Keratinocyte (primary cell): ENCODE results near the gene DPH2.

Source experiments
- CTCF ChIP-seq, 3 experiments: IDR thresholded peaks in 1 of 3; conservative IDR thresholded peaks in 1 of 3; optimal IDR thresholded peaks in 1 of 3; 2 replicates in 2 of 3; 3 replicates in 1 of 3; pipeline versions ENCODE3 to v1.5.1; 2011; ENCODE audit warnings: low read length in 3 of 3, mild to moderate bottlenecking in 3 of 3, moderate library complexity in 2 of 3, control low read depth in 1 of 3, inconsistent platforms in 1 of 3; ENCODE audit not compliant: insufficient read depth in 2 of 3; ENCODE audit errors: extremely low read depth in 1 of 3
- EZH2 ChIP-seq: IDR thresholded peaks from one replicate; pipeline ENCODE4 v1.6.1; 2012; ENCODE audit warnings: inconsistent platforms, mild to moderate bottlenecking, low read length, moderate library complexity

DNA sequence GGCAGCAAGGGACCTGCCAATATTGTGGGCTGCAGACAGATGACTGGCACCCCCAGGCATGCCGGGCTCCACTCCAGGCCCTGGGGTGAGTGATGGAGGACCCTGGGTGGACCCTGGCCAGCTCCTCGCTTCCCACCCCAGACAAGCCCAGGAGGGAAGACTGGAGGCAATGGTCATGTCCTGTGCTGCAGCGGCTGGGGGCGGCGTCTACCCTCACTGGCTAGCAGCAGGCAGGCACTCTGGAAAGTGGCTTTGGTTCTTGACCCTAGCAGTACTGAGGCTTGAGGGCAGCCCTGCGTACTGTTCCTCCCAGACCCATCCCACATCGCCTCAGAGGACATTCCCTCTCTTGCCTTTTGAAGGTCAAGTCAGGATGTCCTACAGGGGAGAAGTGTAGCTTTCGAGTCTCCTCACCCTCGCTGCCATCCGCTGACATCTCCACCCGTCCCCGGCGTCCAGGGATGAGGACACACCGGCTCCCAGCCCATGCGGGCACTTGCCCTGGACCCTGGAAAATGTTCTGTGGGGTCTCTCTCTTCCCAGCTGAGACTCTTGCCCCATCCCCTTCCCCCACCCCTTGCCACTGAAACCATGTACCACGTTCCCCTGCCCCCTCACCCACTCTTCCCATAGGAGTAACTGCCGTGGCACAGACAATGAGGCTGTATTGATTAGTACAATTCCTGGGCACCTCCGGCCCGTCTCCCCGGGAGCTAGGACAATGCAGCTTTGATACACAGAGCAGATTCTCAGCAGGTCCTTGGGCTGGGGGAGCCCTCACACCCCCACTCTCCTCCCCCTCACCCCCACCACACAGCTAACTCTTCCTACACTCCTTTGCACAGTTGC is 46.5 kb downstream of the DPH2 start:
- TF ChIP-seq CTCF (optimal IDR thresholded peaks at IDR 0.05 in 1 of 3, IDR thresholded peaks at IDR 0.05 in 1 of 3, conservative IDR thresholded peaks at IDR 0.05 in 1 of 3; ENCODE audit: extremely low read depth in 1 of 3, insufficient read depth in 2 of 3, low read length in 3 of 3) (no peak), EZH2 (no peak)
